ENCODE measurements around the gene PPP2R3B. TPM values are rescaled to one million over a fixed set of nuclear protein-coding genes. Genes with fewer than 3 reads are reported as not detected.

The PPP2R3B gene
- total and polyA plus RNA-seq, 2 of the 13 experiments (the other 11 are each of a cell fraction or from before 2014, with no cell fraction given) = 17.0 to 21.4 TPM

DNA sequence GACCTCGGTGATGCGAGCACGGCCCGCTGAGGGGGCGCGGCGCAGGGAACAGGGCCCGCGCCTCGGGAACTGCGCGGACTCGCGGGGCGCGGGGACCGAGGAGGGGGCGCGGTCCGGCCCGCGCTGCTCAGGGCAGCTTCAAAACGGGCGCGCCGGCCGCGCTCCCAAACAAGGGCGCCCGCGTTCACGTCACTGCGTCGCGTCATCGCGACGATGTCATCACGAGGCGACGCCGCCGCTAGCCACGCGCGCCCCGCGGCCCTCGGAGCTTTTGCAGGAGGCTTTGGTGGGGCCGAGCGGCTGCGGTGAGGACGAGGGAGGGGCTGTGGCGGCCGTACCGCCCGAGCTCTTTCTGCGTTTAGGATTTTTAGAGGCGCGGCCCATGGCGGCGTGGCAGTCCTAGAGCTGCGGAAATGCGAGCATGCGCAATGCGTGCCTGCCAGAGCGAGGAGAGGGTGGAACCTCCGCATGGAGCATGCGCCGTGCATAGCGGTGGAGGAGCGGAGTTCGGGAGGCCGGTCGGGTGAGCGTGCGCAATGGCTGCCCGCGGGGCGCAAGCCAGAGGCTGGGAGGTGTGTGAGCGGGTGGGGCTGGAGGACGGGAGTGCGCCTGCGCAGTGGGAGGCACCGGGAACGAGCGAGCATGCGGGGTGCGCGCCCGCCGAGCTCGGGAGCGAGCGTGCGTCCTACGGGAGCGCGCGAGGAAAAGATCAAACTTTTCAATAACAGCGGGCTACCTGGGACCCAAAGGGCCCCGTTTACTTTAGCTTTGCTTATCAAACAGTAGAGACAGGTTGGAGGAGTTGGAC, at the start of gene PPP2R3B (continued):
- TF ChIP-seq, protein P1, sequence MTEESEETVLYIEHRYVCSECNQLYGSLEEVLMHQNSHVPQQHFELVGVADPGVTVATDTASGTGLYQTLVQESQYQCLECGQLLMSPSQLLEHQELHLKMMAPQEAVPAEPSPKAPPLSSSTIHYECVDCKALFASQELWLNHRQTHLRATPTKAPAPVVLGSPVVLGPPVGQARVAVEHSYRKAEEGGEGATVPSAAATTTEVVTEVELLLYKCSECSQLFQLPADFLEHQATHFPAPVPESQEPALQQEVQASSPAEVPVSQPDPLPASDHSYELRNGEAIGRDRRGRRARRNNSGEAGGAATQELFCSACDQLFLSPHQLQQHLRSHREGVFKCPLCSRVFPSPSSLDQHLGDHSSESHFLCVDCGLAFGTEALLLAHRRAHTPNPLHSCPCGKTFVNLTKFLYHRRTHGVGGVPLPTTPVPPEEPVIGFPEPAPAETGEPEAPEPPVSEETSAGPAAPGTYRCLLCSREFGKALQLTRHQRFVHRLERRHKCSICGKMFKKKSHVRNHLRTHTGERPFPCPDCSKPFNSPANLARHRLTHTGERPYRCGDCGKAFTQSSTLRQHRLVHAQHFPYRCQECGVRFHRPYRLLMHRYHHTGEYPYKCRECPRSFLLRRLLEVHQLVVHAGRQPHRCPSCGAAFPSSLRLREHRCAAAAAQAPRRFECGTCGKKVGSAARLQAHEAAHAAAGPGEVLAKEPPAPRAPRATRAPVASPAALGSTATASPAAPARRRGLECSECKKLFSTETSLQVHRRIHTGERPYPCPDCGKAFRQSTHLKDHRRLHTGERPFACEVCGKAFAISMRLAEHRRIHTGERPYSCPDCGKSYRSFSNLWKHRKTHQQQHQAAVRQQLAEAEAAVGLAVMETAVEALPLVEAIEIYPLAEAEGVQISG (CRISPR knock-in tag; IDR thresholded peaks at IDR 0.05) = peak; percentile 91
- TF ChIP-seq ZNF660 (CRISPR knock-in tag; IDR thresholded peaks at IDR 0.05; ENCODE audit: borderline replicate concordance, low read depth) (no peak), ARNT (IDR thresholded peaks at IDR 0.05) (no peak), IRF2 (CRISPR knock-in tag; IDR thresholded peaks at IDR 0.05) (peak; percentile 74), KLF13 (CRISPR knock-in tag; IDR thresholded peaks at IDR 0.05) (no peak), FOXM1 (CRISPR knock-in tag; IDR thresholded peaks at IDR 0.05) (no peak), ZC3H13 (CRISPR knock-in tag; IDR thresholded peaks at IDR 0.05) (peak; percentile 82; the same call in 1 of the 2 replicates), REXO4 (CRISPR knock-in tag; IDR thresholded peaks at IDR 0.05; ENCODE audit: borderline replicate concordance) (no peak), ZNF616 (CRISPR knock-in tag; IDR thresholded peaks at IDR 0.05; ENCODE audit: low read depth) (no peak), AGO2 (optimal IDR thresholded peaks at IDR 0.05; ENCODE audit: low read depth, low read length) (peak; percentile 71), FOSL2 (CRISPR knock-in tag; IDR thresholded peaks at IDR 0.05) (peak; percentile 71), ZNF670 (CRISPR knock-in tag; IDR thresholded peaks at IDR 0.05; ENCODE audit: borderline replicate concordance) (peak; percentile 94), ZNF619 (CRISPR knock-in tag; IDR thresholded peaks at IDR 0.05) (peak; percentile 95), MIXL1 (CRISPR knock-in tag; IDR thresholded peaks at IDR 0.05) (0 out of 2 replicates have a peak, but pooled peaks have one; percentile 66), SOX5 (CRISPR knock-in tag; IDR thresholded peaks at IDR 0.05; ENCODE audit: borderline replicate concordance) (peak; percentile 35; the same call in 1 of the 2 replicates), ZNF766 (CRISPR knock-in tag; IDR thresholded peaks at IDR 0.05; ENCODE audit: borderline replicate concordance) (peak; percentile 95), THAP11 (CRISPR knock-in tag; IDR thresholded peaks at IDR 0.05) (peak; percentile 93), KLF6 (CRISPR knock-in tag; IDR thresholded peaks at IDR 0.05) (peak; percentile 42; the same call in 1 of the 2 replicates), SALL2 (CRISPR knock-in tag; IDR thresholded peaks at IDR 0.05) (peak; percentile 97), ZNF550 (CRISPR knock-in tag; IDR thresholded peaks at IDR 0.05; ENCODE audit: borderline replicate concordance) (0 out of 2 replicates have a peak, but pooled peaks have one; percentile 71)
- TF ChIP-seq, protein P2, sequence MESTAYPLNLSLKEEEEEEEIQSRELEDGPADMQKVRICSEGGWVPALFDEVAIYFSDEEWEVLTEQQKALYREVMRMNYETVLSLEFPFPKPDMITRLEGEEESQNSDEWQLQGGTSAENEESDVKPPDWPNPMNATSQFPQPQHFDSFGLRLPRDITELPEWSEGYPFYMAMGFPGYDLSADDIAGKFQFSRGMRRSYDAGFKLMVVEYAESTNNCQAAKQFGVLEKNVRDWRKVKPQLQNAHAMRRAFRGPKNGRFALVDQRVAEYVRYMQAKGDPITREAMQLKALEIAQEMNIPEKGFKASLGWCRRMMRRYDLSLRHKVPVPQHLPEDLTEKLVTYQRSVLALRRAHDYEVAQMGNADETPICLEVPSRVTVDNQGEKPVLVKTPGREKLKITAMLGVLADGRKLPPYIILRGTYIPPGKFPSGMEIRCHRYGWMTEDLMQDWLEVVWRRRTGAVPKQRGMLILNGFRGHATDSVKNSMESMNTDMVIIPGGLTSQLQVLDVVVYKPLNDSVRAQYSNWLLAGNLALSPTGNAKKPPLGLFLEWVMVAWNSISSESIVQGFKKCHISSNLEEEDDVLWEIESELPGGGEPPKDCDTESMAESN (CRISPR knock-in tag; conservative IDR thresholded peaks at IDR 0.05) = peak; percentile 84; the same call in 1 of the 2 replicates
- TF ChIP-seq, protein P3, sequence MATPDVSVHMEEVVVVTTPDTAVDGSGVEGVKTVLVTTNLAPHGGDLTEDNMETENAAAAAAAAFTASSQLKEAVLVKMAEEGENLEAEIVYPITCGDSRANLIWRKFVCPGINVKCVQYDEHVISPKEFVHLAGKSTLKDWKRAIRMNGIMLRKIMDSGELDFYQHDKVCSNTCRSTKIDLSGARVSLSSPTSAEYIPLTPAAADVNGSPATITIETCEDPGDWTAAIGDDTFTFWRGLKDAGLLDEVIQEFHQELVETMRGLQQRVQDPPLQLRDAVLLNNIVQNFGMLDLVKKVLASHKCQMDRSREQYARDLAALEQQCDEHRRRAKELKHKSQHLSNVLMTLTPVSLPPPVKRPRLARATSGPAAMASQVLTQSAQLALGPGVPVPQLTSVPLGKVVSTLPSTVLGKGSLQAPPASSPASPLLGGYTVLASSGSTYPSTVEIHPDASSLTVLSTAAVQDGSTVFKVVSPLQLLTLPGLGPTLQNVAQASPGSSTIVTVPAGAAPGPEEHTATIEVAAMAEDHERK (CRISPR knock-in tag; IDR thresholded peaks at IDR 0.05; ENCODE audit: low read depth) = peak; percentile 80
- TF ChIP-seq, protein P4, sequence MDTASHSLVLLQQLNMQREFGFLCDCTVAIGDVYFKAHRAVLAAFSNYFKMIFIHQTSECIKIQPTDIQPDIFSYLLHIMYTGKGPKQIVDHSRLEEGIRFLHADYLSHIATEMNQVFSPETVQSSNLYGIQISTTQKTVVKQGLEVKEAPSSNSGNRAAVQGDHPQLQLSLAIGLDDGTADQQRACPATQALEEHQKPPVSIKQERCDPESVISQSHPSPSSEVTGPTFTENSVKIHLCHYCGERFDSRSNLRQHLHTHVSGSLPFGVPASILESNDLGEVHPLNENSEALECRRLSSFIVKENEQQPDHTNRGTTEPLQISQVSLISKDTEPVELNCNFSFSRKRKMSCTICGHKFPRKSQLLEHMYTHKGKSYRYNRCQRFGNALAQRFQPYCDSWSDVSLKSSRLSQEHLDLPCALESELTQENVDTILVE (CRISPR knock-in tag; IDR thresholded peaks at IDR 0.05) = peak; percentile 53; the same call in 1 of the 2 replicates

All from HepG2 (cell line).